GM12874 (cell line): ENCODE data around the gene TRANK1.

Source experiments
- CTCF ChIP-seq: IDR thresholded peaks from 2 replicates; pipeline ENCODE4 v1.5.1; 2011; ENCODE audit warnings: low read depth, mild to moderate bottlenecking, control low read depth, low read length, moderate library complexity; ENCODE audit not compliant: insufficient read depth

Gene TRANK1

GRCh38 chr3:36900474-36901443 lies 44.1 kb downstream of the TRANK1 start:
- TF ChIP-seq CTCF = no peak

GRCh38 chr3:36895496-36896409 lies 49.1 kb downstream of the TRANK1 start:
- TF ChIP-seq CTCF = no peak

- no peak for TF ChIP-seq CTCF
These were observed 49.9 kb downstream of the TRANK1 start for GRCh38 chr3:36894914-36895313.

GRCh38 chr3:36893826-36894225 lies 51.0 kb downstream of the TRANK1 start:
- TF ChIP-seq CTCF = no peak

- TF ChIP-seq CTCF = no peak
These were observed 51.7 kb downstream of the TRANK1 start for GRCh38 chr3:36893137-36893557.

- TF ChIP-seq CTCF = no peak
These were observed 52.3 kb downstream of the TRANK1 start for GRCh38 chr3:36892457-36893136.
